Sigmoid colon (tissue), 4 donors: ENCODE results near the gene PBX3.

Experiments
- CTCF ChIP-seq, 4 experiments: fragments of 450-650 bp in 3 of 4; fragments of 200-600 bp in 1 of 4; IDR thresholded peaks; one replicate each; pipeline ENCODE4 v1.5.1; 2016 to 2019; ENCODE audit warnings: antibody characterized with exemption in 4 of 4, mild to moderate bottlenecking in 3 of 4, moderate library complexity in 2 of 4
- POLR2A ChIP-seq, 2 donors: fragments of 450-650 bp; IDR thresholded peaks; one replicate each; pipeline ENCODE4 v1.6.1; 2016; ENCODE audit warnings: antibody characterized with exemption in 2 of 2, mild to moderate bottlenecking in 2 of 2, moderate library complexity in 2 of 2
- POLR2AphosphoS5 ChIP-seq, 4 donors: sonication (generic); formaldehyde crosslinking; IDR thresholded peaks; one replicate each; pipeline ENCODE4 v1.6.1; 2017; ENCODE audit warnings: antibody characterized with exemption in 4 of 4

GRCh38 chr9:125991886-125992529 is 244.8 kb downstream of the PBX3 start:
- TF ChIP-seq POLR2AphosphoS5 (IDR thresholded peaks at IDR 0.05) (no peak), CTCF (IDR thresholded peaks at IDR 0.05) (no peak), POLR2A (IDR thresholded peaks at IDR 0.05) (no peak)
